GM06990 (cell line): ENCODE data around the gene C2orf72.

ENCODE experiments used
- DNase-seq: peaks from one replicate; pipeline ENCODE4 v3.0.0-alpha.2; 2011; ENCODE audit not compliant: insufficient read length; ENCODE audit errors: extremely low read depth
- H3K27me3 ChIP-seq: replicated peaks from 2 replicates; pipeline ENCODE4 v1.6.0; 2011; ENCODE audit warnings: low read length; ENCODE audit not compliant: control insufficient read depth, insufficient read depth
- H3K36me3 ChIP-seq: 2 replicates; pipeline ENCODE4 v1.5.1; 2011; ENCODE audit warnings: low read length; ENCODE audit not compliant: control insufficient read depth, insufficient read depth
- H3K4me3 ChIP-seq: replicated peaks from 2 replicates; pipeline ENCODE4 v1.5.1; 2011; ENCODE audit warnings: low read depth, mild to moderate bottlenecking, control low read depth, low read length
- TF ChIP-seq, protein P1 (sequence below): IDR thresholded peaks from 2 replicates; pipeline ENCODE4 v1.5.1; 2011; ENCODE audit warnings: low read length, control low read depth, mild to moderate bottlenecking, inconsistent platforms; ENCODE audit not compliant: insufficient read depth, poor library complexity, severe bottlenecking

C2orf72 gene

DNA sequence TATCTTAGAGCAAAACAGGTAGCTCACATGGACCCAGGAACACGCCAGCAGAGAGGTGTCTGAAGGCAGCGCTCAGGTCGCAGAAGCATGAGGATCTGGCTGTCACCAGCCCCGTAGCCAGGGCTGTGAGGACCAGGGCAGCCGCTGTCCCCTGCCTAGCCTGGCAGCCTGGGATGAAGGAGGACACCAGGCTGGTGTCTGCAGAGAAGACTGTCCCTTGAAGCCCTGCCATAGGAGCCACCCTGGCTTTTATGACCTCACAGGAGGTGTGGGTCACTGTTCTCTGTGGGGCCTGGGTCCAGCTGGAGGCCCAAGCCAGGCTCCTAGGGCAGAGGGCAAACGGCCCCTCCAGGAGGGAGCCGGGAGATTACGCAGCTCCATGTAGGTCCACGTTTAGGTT lies 41.5 kb upstream of the C2orf72 start, which contains the start of gene SPATA3:
TSS of gene SPATA3 (plus strand) at position 301 of the 400 bp plus-strand sequence. CDS start 113 bp downstream, outside the sequence.
- no peak for DNase-seq
- Histone ChIP-seq H3K4me3 (no peak within 1 kb of the TSS), H3K36me3 (no peaks in the 10 kb centered on the region), H3K27me3 (no peaks in the 10 kb centered on the region)
- TF ChIP-seq, protein P1, sequence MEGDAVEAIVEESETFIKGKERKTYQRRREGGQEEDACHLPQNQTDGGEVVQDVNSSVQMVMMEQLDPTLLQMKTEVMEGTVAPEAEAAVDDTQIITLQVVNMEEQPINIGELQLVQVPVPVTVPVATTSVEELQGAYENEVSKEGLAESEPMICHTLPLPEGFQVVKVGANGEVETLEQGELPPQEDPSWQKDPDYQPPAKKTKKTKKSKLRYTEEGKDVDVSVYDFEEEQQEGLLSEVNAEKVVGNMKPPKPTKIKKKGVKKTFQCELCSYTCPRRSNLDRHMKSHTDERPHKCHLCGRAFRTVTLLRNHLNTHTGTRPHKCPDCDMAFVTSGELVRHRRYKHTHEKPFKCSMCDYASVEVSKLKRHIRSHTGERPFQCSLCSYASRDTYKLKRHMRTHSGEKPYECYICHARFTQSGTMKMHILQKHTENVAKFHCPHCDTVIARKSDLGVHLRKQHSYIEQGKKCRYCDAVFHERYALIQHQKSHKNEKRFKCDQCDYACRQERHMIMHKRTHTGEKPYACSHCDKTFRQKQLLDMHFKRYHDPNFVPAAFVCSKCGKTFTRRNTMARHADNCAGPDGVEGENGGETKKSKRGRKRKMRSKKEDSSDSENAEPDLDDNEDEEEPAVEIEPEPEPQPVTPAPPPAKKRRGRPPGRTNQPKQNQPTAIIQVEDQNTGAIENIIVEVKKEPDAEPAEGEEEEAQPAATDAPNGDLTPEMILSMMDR = no peak

DNA sequence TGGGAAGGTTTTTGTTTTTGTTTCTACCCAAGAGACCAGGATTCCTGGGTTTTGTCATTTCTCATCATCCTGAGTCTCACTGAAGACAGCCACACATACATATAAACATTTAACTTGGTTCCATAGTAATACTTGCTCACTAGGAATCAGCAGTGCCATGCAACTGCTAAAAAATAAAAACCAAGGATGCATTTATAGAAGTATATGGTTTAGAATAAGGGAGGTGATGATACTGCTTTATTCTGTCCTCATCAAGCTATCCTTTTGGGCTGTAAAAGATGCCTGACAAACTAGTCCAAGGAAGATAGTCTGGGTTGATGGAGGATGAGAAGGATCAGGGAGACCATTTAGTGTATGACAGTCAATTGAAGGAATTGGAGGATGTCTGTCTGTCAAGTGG lies 40.7 kb upstream of the C2orf72 start:
- TF ChIP-seq, protein P1 = no peak
- DNase-seq = no peak
- H3K36me3 ChIP-seq = no peaks in the 10 kb centered on the region
- no peak overlapping the region for H3K4me3 ChIP-seq
- H3K27me3 ChIP-seq = no peaks in the 10 kb centered on the region

DNA sequence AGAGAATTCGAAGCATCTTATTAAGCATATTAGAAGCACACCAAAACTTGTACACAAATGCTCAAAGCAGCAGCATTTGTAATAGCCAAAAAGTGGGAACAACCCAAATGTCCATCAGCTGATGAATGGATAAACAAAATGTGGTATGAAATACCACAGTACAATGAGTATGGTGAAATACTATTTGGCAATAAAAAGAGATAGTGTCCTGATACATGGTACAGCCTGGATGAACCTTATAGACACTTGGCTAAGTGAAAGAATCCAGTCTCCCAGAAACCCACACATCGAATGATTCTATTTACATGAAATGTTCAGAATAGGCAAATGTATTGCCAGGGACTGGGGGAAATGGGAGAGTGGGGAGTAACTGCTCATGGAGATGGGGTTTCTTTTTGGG lies 38.4 kb upstream of the C2orf72 start:
- no peak for DNase-seq
- Histone ChIP-seq H3K27me3 (peaks cover 1% of the 10 kb centered on the region), H3K36me3 (no peaks in the 10 kb centered on the region), H3K4me3 (no peak overlapping the region)
- TF ChIP-seq, protein P1 = no peak

DNA sequence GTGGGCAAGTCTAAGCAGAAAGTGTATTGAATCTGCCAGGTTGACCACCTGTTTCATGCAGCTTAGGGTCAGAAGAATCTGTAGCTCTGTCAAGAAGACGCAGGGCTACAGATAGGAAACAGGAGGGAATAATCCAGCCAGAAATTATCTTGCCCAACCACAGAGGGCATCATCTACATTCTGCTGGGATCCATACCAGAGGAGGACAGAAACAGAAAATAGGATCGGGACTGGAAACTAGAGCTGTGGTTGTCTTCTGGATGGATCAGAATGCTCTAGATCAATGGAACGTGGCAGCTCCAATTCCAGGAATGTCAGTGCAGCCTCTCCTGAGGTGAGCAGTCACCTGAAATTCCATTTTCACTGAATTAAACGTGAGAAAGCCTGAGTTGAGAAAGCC lies 37.8 kb upstream of the C2orf72 start:
- Histone ChIP-seq H3K4me3 (no peak overlapping the region), H3K36me3 (no peaks in the 10 kb centered on the region), H3K27me3 (peaks cover 1% of the 10 kb centered on the region)
- no peak for DNase-seq
- TF ChIP-seq, protein P1 = no peak

DNA sequence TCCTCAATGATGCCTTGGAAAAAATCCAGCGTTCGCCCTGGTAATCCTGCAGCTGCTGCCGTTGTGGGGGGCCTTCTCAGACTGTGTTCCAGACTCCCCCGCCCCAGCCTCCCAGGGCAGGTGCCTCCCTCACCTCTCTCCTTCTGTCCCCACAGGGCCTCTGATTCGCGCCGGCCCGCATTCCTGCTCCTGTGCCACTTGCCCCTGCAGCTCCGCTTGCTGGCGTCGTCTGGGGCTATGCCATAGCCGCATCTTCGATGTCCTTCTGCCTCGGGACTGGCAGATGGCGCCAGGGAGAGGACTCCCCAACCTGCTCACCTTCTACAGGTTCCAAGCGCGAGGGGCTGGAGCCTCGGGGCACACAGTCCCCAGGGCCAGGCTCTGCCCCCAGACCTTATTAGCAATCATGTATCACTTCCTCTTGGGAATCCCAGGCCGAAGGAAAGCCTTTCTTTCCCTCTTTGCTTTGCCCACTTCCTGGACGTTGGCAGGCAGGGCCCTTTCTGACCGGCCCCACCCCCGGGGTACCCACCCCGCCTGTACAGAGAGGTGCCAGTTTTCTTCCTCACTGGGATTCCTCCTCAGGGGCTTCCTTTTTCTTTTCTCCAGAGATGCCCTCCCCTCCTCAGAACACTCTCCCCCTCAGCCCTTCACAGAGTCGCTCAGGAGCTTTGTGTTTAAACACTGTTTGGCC lies 37.0 kb upstream of the C2orf72 start:
- DNase-seq = no peak
- TF ChIP-seq, protein P1 = no peak
- no peak overlapping the region for H3K4me3 ChIP-seq
- peaks cover 1% of the 10 kb centered on the region for H3K27me3 ChIP-seq
- no peaks in the 10 kb centered on the region for H3K36me3 ChIP-seq
